Measurements from ENCODE around the gene GRXCR1. TPM values are rescaled to one million over a fixed set of nuclear protein-coding genes. Genes with fewer than 3 reads are reported as not detected.

The GRXCR1 gene
- total and polyA plus RNA-seq, 2 of the 13 experiments (the other 11 are each of a cell fraction or from before 2014, with no cell fraction given), result not detected

DNA sequence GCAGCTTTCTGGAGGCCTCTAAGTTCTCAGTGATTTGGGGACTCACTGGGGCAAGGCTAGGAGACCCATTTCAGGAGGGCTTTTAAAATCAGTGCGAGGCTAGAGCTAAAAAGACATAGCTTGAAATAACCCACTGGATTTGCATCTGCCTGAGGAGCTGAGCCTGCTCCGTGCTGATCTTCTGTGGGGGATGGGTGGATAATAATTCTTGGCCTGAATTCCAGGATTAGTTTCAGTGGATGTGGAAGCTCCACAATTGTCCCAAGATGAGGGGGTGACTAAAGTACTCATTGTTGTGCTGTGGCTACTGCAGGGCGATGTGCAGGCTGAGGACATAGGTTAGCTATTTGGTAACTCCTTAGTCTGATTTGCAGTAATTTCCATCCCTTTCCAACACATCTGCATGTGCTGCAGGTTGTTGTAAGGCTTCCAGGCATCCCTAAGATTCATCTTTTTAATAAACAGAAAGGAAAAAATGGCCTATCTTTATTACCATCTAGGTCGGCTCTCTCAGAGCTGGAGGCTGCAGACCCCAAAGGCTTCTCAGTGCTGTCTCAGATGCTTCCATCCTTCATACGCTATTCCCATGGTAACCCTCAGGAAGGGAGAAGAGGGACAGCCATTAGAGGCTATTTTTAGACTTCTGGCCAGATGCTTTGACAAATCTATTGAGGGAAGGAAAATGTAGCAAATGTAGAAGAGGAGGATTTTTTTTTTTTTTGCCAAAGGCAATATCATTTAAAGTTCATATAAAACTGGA is 63.4 kb downstream of the GRXCR1 start (continued):
- TF ChIP-seq, protein P1, sequence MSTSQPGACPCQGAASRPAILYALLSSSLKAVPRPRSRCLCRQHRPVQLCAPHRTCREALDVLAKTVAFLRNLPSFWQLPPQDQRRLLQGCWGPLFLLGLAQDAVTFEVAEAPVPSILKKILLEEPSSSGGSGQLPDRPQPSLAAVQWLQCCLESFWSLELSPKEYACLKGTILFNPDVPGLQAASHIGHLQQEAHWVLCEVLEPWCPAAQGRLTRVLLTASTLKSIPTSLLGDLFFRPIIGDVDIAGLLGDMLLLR (CRISPR knock-in tag; IDR thresholded peaks at IDR 0.05), result no peak
- TF ChIP-seq, protein P2, sequence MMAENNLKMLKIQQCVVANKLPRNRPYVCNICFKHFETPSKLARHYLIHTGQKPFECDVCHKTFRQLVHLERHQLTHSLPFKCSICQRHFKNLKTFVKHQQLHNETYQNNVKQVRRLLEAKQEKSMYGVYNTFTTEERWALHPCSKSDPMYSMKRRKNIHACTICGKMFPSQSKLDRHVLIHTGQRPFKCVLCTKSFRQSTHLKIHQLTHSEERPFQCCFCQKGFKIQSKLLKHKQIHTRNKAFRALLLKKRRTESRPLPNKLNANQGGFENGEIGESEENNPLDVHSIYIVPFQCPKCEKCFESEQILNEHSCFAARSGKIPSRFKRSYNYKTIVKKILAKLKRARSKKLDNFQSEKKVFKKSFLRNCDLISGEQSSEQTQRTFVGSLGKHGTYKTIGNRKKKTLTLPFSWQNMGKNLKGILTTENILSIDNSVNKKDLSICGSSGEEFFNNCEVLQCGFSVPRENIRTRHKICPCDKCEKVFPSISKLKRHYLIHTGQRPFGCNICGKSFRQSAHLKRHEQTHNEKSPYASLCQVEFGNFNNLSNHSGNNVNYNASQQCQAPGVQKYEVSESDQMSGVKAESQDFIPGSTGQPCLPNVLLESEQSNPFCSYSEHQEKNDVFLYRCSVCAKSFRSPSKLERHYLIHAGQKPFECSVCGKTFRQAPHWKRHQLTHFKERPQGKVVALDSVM (CRISPR knock-in tag; IDR thresholded peaks at IDR 0.05), result no peak
- no peak for TF ChIP-seq PAX8 (CRISPR knock-in tag; IDR thresholded peaks at IDR 0.05; ENCODE audit: borderline replicate concordance)

DNA sequence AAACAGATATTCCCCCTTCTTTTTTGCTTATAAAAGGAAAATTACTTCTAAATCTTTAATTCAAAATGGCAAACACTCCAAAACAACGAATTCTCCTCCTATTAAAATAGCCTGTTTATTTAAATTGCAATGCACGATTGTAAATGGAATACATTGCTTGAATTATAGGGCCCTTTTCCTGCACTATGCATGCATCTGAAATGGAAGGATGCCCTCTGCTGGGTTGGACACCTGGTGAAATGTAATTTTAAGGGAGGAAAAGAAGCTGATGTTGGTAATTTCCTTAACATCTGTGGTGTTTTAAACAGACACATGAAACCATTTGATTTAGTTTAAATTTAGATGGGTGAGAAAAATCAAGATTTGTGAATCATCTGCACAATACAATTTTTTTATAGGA is 72.8 kb downstream of the GRXCR1 start:
- intact Hi-C loops (cut with micrococcal nuclease; ENCODE audit: unreplicated experiment), result no loop called here
- POLR2A ChIA-PET, result no interaction called here

More for the DNA sequence above, 72.8 kb downstream of the GRXCR1 start:
- CTCF ChIA-PET (ENCODE audit: low intra/inter-chr PET ratio, low total read pairs), result no interaction called here
- Histone ChIP-seq H3K79me2 (ENCODE audit: insufficient read depth, low read length) (no peaks in the 10 kb centered on the region), H3K4me2 (ENCODE audit: low read depth, low read length) (no peak overlapping the region), H3K27ac (ENCODE audit: extremely low read length, insufficient read depth, low read length) (no peak overlapping the region), H3K4me3 (replicated peaks in 1 of 3; ENCODE audit: insufficient read depth in 1 of 3, low read depth in 2 of 3, low read length in 3 of 3) (no peak overlapping the region), H3K27me3 (ENCODE audit: control insufficient read depth in 1 of 2, insufficient read depth in 2 of 2, low read length in 2 of 2) (no peaks in the 10 kb centered on the region), H3K36me3 (replicated peaks in 1 of 2; ENCODE audit: control insufficient read depth in 1 of 2, insufficient read depth in 2 of 2, low read length in 2 of 2) (no peaks in the 10 kb centered on the region), H2AFZ (ENCODE audit: low read length) (no peak overlapping the region), H3K9me3 (ENCODE audit: low read length) (peaks cover 27% of the 10 kb centered on the region), H3K4me1 (ENCODE audit: insufficient read depth, low read length) (no peaks in the 10 kb centered on the region), H3K9ac (ENCODE audit: insufficient read depth, low read depth, low read length) (no peak overlapping the region), H4K20me1 (ENCODE audit: insufficient read depth, low read length) (no peaks in the 10 kb centered on the region)
- FAIRE-seq (no peak), ATAC-seq (no peak), DNase-seq (ENCODE audit: low spot score) (no peak)
- BruUV-seq (replicated peaks), result no TSS peak
- no peak for TF ChIP-seq ERF (CRISPR knock-in tag; IDR thresholded peaks at IDR 0.05)
- in situ Hi-C loops (cut with HindIII; ENCODE audit: extremely low pct_ligation_motif_present, low pct_unique_long_range_greater_than_20kb), result no loop called here
- WGBS (ENCODE audit: low lambda C conversion rate), result 0% methylated on average over 2 of the region's 2 CpGs

Data from HepG2 (cell line).